ENCODE measurements around the gene FAM171A2.
"Not testable (repeated sequence)": the region's sequence is repeated elsewhere in the genome, so short reads cannot be mapped to it uniquely, and the experiment has no call there.

Gene FAM171A2

DNA sequence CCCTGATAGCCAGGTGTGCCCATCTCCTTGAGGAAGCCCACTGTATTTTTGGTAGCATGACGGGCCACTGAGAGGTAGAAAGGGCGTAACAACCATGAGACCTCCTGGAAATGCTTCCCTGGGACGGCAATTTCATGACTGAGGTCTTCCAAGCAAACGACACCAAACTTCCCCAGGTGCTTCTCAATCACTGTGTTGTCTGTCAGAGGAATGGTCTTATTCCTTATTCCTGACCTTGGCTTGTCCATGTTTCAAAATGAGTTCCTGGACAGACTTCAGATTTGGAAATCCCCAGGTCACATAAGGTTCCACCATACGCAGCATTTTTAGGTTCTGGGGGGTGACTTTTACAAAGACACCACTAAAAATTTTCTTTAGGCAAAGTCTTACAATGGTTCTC lies 1.4 kb upstream of the FAM171A2 start:
- H3K4me3 ChIP-seq (ENCODE audit: low read length); H3K27me3 ChIP-seq (ENCODE audit: control insufficient read depth, insufficient read depth, low read length); H3K27ac ChIP-seq (ENCODE audit: low read depth, low read length); H3K9ac ChIP-seq (ENCODE audit: low read length); H3K36me3 ChIP-seq (ENCODE audit: control insufficient read depth, insufficient read depth, low read length); H3K4me1 ChIP-seq (ENCODE audit: control insufficient read depth, insufficient read depth, low read length): not testable (repeated sequence)

DNA sequence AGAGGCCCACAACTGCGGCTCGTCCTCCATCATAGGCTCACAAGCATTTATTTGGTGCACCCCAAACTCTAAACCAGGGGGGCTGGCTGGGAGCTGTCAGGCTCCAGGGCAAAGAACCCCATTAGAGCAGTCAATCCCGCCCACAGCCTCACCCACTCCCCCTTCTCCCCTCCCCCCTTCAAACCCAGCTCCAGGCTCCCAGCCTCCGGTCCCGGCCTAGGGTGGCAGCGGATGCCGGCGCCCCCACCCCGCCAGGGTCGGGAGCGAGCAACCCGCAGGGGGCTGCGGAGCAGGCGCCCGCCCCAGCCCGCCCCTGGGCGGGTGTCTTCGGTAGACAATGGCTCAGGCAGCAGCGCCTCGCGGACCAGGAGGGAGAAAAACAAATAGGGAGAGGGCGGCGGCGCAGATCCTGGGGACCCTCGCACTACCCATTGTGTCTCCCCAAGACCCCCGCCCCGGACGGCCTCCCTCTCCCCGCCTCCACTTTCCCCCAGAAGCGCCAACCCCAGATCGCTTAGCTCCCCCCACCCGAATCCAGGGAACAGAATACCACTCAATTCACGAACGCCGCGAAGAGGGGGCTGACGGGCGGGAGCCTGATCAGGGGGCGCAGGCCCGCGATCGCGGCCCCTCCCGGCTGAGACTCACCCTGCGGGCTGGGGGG lies 572 bp downstream of the FAM171A2 start:
- Histone ChIP-seq H3K27ac (ENCODE audit: low read depth, low read length) (no peak overlapping the region), H3K9ac (ENCODE audit: low read length) (no peak overlapping the region), H3K4me1 (ENCODE audit: control insufficient read depth, insufficient read depth, low read length) (no peaks in the 10 kb centered on the region), H3K4me3 (ENCODE audit: low read length) (peak overlapping the region; percentile 64), H3K27me3 (ENCODE audit: control insufficient read depth, insufficient read depth, low read length) (peaks cover 5% of the 10 kb centered on the region), H3K36me3 (ENCODE audit: control insufficient read depth, insufficient read depth, low read length) (no peaks in the 10 kb centered on the region)

DNA sequence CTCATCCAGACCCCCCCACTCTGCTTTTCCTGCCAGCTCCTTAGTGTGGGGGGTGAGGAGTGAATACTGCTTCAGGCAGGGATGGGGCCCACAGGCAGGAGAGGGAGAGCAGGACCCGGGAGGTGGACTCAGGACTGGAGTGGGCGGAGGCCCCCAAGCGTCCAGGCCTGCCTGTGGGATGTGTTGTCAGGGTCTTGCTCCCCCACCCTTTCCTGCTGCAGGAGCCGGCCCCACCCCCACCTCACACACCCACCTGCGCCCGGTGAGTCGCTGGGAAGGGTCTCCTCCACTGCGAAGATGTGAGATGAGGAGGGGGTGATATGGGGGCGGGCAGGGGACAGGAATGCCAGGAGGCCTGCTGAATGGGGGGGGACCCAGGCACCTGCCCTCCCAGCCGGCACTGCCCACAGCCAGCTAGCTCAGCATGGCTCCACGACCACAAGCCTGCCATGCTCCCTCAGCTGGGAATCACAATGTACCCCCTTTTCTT lies 1.1 kb downstream of the FAM171A2 start:
- no peak overlapping the region for H3K4me3 ChIP-seq (ENCODE audit: low read length)
- no peak overlapping the region for H3K9ac ChIP-seq (ENCODE audit: low read length)
- H3K36me3 ChIP-seq (ENCODE audit: control insufficient read depth, insufficient read depth, low read length), result no peaks in the 10 kb centered on the region
- no peak overlapping the region for H3K27ac ChIP-seq (ENCODE audit: low read depth, low read length)
- H3K4me1 ChIP-seq (ENCODE audit: control insufficient read depth, insufficient read depth, low read length), result no peaks in the 10 kb centered on the region
- peaks cover 5% of the 10 kb centered on the region for H3K27me3 ChIP-seq (ENCODE audit: control insufficient read depth, insufficient read depth, low read length)

DNA sequence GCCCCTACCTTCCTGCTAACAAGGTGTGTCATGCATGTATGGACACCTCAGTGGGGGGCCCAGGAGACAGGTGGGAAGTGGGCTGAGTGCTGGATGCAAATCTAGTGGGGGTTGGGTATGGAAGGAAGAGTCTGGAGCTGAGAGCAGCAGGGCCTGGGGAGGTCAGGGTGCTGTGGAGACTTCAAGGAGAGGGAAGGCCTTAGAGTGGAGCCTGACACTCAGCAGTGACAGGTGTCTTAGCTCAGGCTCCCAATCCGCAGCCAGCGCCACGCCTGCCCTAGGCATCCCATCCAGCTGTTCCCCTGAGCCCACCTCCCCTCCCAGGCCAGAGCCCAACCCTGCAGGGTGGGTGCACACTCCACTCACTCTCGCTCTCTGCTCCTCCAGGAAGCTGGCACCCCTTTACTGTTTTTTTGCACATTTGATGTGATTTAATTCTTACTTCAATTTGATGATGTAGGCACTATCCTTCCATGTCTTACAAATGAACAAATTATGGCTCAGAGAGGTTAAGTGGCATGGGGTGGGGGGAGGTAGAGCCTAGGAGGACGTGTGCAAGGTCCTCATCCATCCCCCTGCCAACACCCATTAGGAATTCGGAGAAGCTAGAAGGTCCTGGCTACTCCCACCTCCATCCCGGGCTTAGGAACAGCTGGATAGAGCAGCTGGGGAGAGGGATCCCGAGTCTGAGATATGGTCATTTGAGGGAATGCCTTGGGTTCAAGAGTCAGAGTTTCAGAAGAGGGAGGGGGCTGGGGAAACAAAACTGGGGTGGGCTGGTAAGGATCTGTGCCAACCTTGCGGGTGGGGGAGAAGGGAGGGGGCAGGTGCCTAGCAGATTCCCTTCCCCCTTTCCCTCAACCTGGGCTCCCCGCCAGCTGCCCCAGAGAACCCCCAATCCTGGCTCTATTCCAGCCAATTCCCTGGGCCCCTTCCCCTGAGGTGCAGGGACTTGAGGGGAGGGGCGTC lies 2.1 kb downstream of the FAM171A2 start:
- H3K27ac ChIP-seq (ENCODE audit: low read depth, low read length), result no peak overlapping the region
- H3K9ac ChIP-seq (ENCODE audit: low read length), result no peak overlapping the region
- no peaks in the 10 kb centered on the region for H3K4me1 ChIP-seq (ENCODE audit: control insufficient read depth, insufficient read depth, low read length)
- no peaks in the 10 kb centered on the region for H3K36me3 ChIP-seq (ENCODE audit: control insufficient read depth, insufficient read depth, low read length)
- no peak overlapping the region for H3K4me3 ChIP-seq (ENCODE audit: low read length)
- peaks cover 5% of the 10 kb centered on the region for H3K27me3 ChIP-seq (ENCODE audit: control insufficient read depth, insufficient read depth, low read length)

DNA sequence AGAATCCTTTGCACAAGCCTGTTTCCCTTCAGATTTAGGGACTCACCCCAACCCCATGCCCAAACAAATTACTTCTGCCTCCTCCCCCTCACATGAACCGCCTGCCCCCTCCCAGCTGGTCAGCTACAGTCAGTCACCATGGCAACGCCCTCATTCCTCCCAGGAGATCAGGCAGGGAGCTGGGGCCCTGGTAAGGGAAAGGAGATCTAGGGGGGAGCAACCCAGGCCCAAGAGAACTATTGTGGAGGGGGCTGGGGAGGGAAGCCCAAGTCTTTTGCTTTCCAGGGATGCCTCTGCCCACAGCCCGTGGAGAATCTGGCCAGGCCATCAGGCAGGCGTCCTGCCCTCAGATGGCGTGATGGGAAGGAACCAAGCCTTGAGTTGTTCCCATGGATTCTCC lies 2.8 kb downstream of the FAM171A2 start:
- Histone ChIP-seq H3K4me1 (ENCODE audit: control insufficient read depth, insufficient read depth, low read length) (no peaks in the 10 kb centered on the region), H3K27me3 (ENCODE audit: control insufficient read depth, insufficient read depth, low read length) (peaks cover 5% of the 10 kb centered on the region), H3K9ac (ENCODE audit: low read length) (no peak overlapping the region), H3K36me3 (ENCODE audit: control insufficient read depth, insufficient read depth, low read length) (no peaks in the 10 kb centered on the region), H3K4me3 (ENCODE audit: low read length) (no peak overlapping the region), H3K27ac (ENCODE audit: low read depth, low read length) (no peak overlapping the region)

DNA sequence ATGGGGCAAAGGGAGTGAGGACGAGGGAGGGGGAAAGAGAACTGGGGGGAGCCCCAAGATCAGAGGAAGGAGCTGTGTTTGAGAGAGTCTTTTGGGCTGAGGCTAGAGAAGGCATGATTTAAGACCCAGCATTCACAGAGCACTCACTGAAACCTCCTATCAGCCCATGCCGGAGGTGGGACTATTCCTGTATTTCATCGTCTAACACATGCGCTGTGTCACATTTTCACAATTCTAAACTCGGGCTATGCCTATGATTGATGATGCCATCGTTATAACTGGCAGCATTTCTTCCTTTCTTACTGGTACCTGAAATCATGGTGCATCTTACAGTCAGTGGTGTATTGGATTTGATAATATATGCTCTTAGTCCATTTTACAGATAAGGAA lies 3.5 kb downstream of the FAM171A2 start:
- H3K36me3 ChIP-seq (ENCODE audit: control insufficient read depth, insufficient read depth, low read length), result no peaks in the 10 kb centered on the region
- H3K4me1 ChIP-seq (ENCODE audit: control insufficient read depth, insufficient read depth, low read length), result no peaks in the 10 kb centered on the region
- no peak overlapping the region for H3K9ac ChIP-seq (ENCODE audit: low read length)
- peaks cover 5% of the 10 kb centered on the region for H3K27me3 ChIP-seq (ENCODE audit: control insufficient read depth, insufficient read depth, low read length)
- H3K4me3 ChIP-seq (ENCODE audit: low read length), result no peak overlapping the region
- H3K27ac ChIP-seq (ENCODE audit: low read depth, low read length), result no peak overlapping the region

DNA sequence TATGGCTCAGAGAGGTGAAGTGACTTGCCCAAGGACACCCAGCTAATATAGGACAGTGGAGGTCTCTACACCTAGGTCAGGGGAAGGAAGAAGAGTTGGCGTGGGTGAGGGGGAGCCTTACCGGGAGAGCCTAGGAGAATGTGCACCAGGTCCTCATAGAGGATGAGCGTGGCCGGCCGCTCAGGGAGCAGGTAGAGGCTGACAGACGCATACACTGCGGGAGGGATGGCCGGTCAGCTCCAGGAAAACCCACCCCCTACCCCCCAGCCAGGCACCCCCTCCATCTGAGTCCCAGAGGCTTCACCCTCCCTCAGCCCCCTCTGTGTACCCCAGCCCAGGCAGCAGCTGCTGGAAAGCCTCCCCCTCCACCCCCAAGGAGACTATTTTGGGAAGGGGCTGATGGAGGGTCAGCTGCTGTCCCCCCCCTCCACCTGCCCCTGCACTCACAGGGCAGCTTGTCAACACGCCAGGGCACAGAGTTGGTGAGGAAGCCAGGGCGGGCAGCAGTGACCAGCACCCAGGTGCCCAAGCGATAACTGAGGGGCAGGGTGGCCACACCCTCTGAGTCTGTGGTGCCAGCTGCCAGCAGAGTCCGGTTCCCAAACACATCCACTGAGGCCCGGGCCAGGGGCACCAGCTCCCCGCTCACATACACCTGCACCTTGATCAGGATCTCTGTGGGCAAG lies 4.1 kb downstream of the FAM171A2 start:
- Histone ChIP-seq H3K4me1 (ENCODE audit: control insufficient read depth, insufficient read depth, low read length) (no peaks in the 10 kb centered on the region), H3K4me3 (ENCODE audit: low read length) (no peak overlapping the region), H3K36me3 (ENCODE audit: control insufficient read depth, insufficient read depth, low read length) (no peaks in the 10 kb centered on the region), H3K9ac (ENCODE audit: low read length) (no peak overlapping the region), H3K27ac (ENCODE audit: low read depth, low read length) (no peak overlapping the region), H3K27me3 (ENCODE audit: control insufficient read depth, insufficient read depth, low read length) (peaks cover 5% of the 10 kb centered on the region)

DNA sequence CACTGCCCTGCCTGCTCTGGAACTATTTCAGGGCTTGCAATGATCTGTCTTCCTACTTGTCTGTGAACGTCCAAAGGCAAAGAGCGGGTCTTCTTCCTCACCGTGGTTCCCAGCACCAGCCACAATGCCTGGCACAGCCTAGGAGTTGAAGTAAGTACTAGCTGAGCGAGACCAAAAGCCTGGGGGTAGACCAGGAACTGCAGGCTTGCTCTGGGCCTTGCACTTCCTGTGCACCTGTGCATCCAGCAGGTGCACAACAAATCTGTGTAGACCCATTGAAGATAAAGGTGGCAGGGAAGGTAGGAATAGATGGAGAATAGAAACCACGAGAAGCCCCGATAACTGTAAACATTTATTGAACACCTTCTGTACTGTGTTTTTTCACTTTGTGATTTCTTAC lies 4.6 kb downstream of the FAM171A2 start:
- Histone ChIP-seq H3K27me3 (ENCODE audit: control insufficient read depth, insufficient read depth, low read length) (peaks cover 5% of the 10 kb centered on the region), H3K4me1 (ENCODE audit: control insufficient read depth, insufficient read depth, low read length) (no peaks in the 10 kb centered on the region), H3K27ac (ENCODE audit: low read depth, low read length) (no peak overlapping the region), H3K36me3 (ENCODE audit: control insufficient read depth, insufficient read depth, low read length) (no peaks in the 10 kb centered on the region), H3K4me3 (ENCODE audit: low read length) (no peak overlapping the region), H3K9ac (ENCODE audit: low read length) (no peak overlapping the region)

DNA sequence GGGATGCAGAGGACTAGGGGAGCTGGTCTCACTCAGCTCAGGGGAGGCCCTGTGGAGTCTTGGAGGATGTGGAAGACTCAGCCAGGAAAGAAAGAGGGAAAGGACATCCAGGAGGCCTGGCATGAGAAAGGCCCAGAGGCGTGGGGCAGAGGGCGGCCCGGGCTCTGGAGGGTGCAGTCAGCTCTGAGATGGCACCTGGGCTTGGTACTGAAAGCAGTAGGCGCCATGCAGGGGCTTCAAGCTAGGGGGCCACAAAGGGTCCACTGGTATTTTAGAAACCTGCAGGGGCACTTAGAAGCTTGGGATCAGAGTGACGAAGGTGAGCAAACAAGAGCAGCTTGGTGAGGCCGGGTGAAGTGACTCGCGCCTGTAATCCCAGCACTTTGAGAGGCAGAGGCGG lies 5.6 kb downstream of the FAM171A2 start:
- H3K4me3 ChIP-seq (ENCODE audit: low read length), result no peak overlapping the region
- no peaks in the 10 kb centered on the region for H3K4me1 ChIP-seq (ENCODE audit: control insufficient read depth, insufficient read depth, low read length)
- no peak overlapping the region for H3K27ac ChIP-seq (ENCODE audit: low read depth, low read length)
- H3K9ac ChIP-seq (ENCODE audit: low read length), result no peak overlapping the region
- H3K36me3 ChIP-seq (ENCODE audit: control insufficient read depth, insufficient read depth, low read length), result no peaks in the 10 kb centered on the region
- H3K27me3 ChIP-seq (ENCODE audit: control insufficient read depth, insufficient read depth, low read length), result peaks cover 3% of the 10 kb centered on the region

DNA sequence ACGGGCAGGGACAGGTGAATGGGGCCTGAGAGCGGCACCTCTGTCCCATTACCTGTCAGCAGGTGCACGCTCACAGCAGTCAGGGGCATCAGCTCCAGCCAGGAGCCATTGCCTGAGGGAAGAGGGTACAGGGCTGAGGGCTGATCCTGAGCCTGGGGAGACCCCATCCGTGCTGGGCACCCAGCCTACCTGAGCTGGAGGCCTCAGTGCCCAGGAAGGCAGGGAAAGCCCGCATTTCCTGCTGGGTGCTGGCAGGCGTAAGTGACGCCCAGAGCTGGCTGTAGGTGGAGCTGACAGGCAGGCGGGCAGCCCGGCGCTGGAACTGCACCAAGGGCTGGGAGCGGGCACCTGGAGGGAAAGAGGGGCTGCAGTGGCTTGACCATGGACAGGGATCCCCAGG lies 7.4 kb downstream of the FAM171A2 start:
- Histone ChIP-seq H3K9ac (ENCODE audit: low read length) (no peak overlapping the region), H3K4me3 (ENCODE audit: low read length) (no peak overlapping the region), H3K27me3 (ENCODE audit: control insufficient read depth, insufficient read depth, low read length) (no peaks in the 10 kb centered on the region), H3K27ac (ENCODE audit: low read depth, low read length) (no peak overlapping the region), H3K4me1 (ENCODE audit: control insufficient read depth, insufficient read depth, low read length) (no peaks in the 10 kb centered on the region), H3K36me3 (ENCODE audit: control insufficient read depth, insufficient read depth, low read length) (peaks cover 8% of the 10 kb centered on the region)

DNA sequence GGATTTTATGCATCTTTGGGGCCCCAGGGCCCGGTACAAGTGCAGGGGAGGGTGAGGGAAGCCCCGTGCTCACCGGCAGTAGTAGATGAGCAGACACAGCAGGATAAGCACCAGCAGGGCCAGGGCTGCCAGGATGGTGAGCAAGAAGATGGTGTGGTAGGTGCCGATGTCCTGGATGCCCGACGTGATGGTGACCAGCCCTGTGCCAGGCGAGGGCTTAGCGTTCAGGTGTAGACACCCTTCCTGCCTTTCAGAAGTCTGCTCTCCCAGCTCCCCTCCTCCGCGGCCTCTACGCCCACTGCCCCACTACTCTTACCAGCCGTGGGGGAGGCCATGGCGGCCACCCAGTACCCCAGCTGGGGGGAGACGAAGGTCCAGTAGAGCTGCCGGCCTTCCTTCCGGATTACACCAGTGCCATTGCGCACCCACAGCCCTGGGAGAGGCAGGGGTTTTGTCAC lies 8.0 kb downstream of the FAM171A2 start:
- Histone ChIP-seq H3K9ac (ENCODE audit: low read length) (no peak overlapping the region), H3K27ac (ENCODE audit: low read depth, low read length) (no peak overlapping the region), H3K36me3 (ENCODE audit: control insufficient read depth, insufficient read depth, low read length) (peaks cover 12% of the 10 kb centered on the region), H3K4me3 (ENCODE audit: low read length) (no peak overlapping the region), H3K4me1 (ENCODE audit: control insufficient read depth, insufficient read depth, low read length) (no peaks in the 10 kb centered on the region), H3K27me3 (ENCODE audit: control insufficient read depth, insufficient read depth, low read length) (no peaks in the 10 kb centered on the region)
